Endodermal cell (in vitro differentiated cells): ENCODE data around the gene MYLK4. TPM values are rescaled to one million over a fixed set of nuclear protein-coding genes. Genes with fewer than 3 reads are reported as not detected.
A peak's percentile ranks its signal among the peaks of the same experiment; 100 is the strongest.

ENCODE experiments used
- DNase-seq: peaks from one replicate; pipeline ENCODE4 v3.0.0-alpha.2; 2017
- H3K27ac ChIP-seq: 2 replicates; pipeline ENCODE4 v1.5.1; 2013; ENCODE audit warnings: mild to moderate bottlenecking, low read depth, low read length, moderate library complexity
- H3K27me3 ChIP-seq: 2 replicates; pipeline ENCODE4 v1.6.1; 2013; ENCODE audit warnings: mild to moderate bottlenecking, low read length, moderate library complexity; ENCODE audit not compliant: insufficient read depth, control insufficient read depth, poor library complexity, severe bottlenecking
- H3K36me3 ChIP-seq: 2 replicates; pipeline ENCODE4 v1.7.0; 2013; ENCODE audit warnings: mild to moderate bottlenecking, low read length, moderate library complexity; ENCODE audit not compliant: control insufficient read depth, insufficient read depth
- H3K4me1 ChIP-seq: one replicate; pipeline ENCODE4 v1.7.0; 2013; ENCODE audit warnings: low read length; ENCODE audit not compliant: control insufficient read depth, insufficient read depth
- H3K4me3 ChIP-seq: 2 replicates; pipeline ENCODE4 v1.5.1; 2013; ENCODE audit warnings: mild to moderate bottlenecking, low read length, moderate library complexity
- H3K9ac ChIP-seq: 2 replicates; pipeline ENCODE4 v1.6.1; 2013; ENCODE audit warnings: mild to moderate bottlenecking, low read length, moderate library complexity; ENCODE audit not compliant: poor library complexity, severe bottlenecking; ENCODE audit errors: extremely low read depth
- H3K9me3 ChIP-seq: 2 replicates; pipeline ENCODE4 v1.6.1; 2013; ENCODE audit warnings: mild to moderate bottlenecking, low read length, moderate library complexity; ENCODE audit not compliant: control insufficient read depth
- H3K27ac Mint-ChIP-seq: 2 replicates; pipeline ENCODE4 v1.8.0; 2020; ENCODE audit warnings: mixed read lengths
- H3K27me3 Mint-ChIP-seq: 2 replicates; pipeline ENCODE4 v1.8.0; 2021; ENCODE audit warnings: mild to moderate bottlenecking, mixed read lengths; ENCODE audit not compliant: insufficient read depth
- H3K36me3 Mint-ChIP-seq: 2 replicates; pipeline ENCODE4 v1.8.0; 2020; ENCODE audit warnings: low read depth, mixed read lengths
- H3K4me1 Mint-ChIP-seq: 2 replicates; pipeline ENCODE4 v1.8.0; 2020; ENCODE audit warnings: mixed read lengths
- H3K4me3 Mint-ChIP-seq: 2 replicates; pipeline ENCODE4 v1.8.0; 2020; ENCODE audit warnings: mild to moderate bottlenecking, moderate library complexity, mixed read lengths
- H3K9me3 Mint-ChIP-seq: 2 replicates; pipeline ENCODE4 v1.8.0; 2020; ENCODE audit warnings: mild to moderate bottlenecking, mixed read lengths
- CTCF ChIP-seq: fragments of 200-600 bp; sonication (generic); conservative IDR thresholded peaks from 2 replicates; pipeline ENCODE4 v1.5.0; 2021; ENCODE audit warnings: antibody characterized with exemption, mild to moderate bottlenecking
- WGBS, 2 experiments: methylation state at CpG; one replicate each; pipeline versions ENCODE4 v1.1.5 to v1.1.7; 2013; ENCODE audit warnings: missing lambda C conversion rate in 2 of 2, mixed read lengths in 1 of 2; ENCODE audit not compliant: insufficient coverage in 1 of 2, insufficient read length in 1 of 2; 5-methylcytosine and 5-hydroxymethylcytosine counted together
- total RNA-seq, 2 donors: library from RNA; stranded (reverse); fragmentation: NEBNext Ultra II Directional in 1 of 2; extraction: Animal tissue kit (Norgen Biotek cat#: 25700) in 1 of 2; gene quantifications; 2 replicates in 1 of 2; 3 replicates in 1 of 2; pipeline ENCODE4 v1.2.1, GENCODE V29; 2021

MYLK4 gene
- total RNA-seq, 2 donors from 2014 or later, result 0.18 to 0.20 TPM

GRCh38 chr6:2767657-2768524 is 17.2 kb upstream of the MYLK4 start:
- WGBS, 2 experiments, result 81 to 84% methylated on average over 8 to 9 of the region's 9 CpGs
- no peak for DNase-seq
- no peak overlapping the region for H3K27ac Mint-ChIP-seq

DNA sequence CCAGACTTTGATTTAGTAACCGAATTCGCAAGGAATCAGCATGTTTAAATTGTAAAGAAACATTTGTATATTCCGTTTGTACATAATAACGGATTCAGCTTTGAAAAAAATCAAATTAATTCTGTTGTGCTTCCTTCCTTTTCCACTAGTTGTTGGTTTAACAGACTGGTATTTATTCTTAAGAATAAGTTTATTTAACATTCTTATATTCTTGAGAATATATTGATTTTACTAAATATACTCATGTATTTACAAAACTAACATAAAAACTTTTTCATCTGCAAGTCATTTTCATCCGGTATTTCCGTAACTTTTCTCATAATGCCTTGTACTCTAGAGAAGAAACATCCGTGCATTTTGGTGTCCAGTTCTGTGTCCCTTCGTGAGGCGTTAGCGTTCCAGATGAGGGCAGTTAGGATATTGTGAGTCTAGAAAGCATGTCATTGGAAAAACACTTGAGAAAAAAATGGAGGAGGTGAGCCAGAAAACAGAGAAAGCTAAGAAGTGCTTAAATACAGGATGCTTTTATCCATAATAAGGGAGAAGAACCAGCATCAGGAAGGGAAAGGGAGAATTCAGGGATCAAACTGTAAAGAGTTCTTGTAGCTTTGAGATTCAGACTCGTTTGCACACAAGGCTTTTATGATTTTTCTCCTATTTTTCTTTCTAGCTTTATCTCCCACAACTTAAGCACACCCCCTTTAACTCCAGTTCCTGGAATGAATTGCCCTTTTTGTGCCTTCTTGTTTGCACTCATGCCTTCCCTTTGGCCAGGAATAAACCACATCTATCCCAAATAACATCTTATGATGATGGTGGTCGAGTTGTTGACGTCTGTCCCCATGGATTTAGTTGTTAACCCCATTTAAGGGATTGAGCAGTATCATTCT is 16.3 kb upstream of the MYLK4 start:
- no peak for DNase-seq
- peaks cover 4% of the 10 kb centered on the region for H3K4me1 ChIP-seq
- no peaks in the 10 kb centered on the region for H3K27me3 ChIP-seq
- no peak overlapping the region for H3K27ac ChIP-seq
- Mint-ChIP-seq H3K36me3 (peaks cover 8% of the 10 kb centered on the region), H3K27ac (no peak overlapping the region), H3K4me1 (peaks cover 34% of the 10 kb centered on the region), H3K4me3 (peak overlapping the region; percentile 85), H3K9me3 (no peaks in the 10 kb centered on the region), H3K27me3 (no peaks in the 10 kb centered on the region)
- H3K36me3 ChIP-seq, result peaks cover 21% of the 10 kb centered on the region
- peak overlapping the region; percentile 93 for H3K4me3 ChIP-seq
- TF ChIP-seq CTCF, result peak; percentile 26
- peak overlapping the region; percentile 64 for H3K9ac ChIP-seq
- 39 to 59% methylated on average over 7 to 13 of the region's 13 CpGs for WGBS, 2 experiments
- H3K9me3 ChIP-seq, result no peaks in the 10 kb centered on the region

More at GRCh38 chr6:2767657-2768524, 17.2 kb upstream of the MYLK4 start:
- Mint-ChIP-seq H3K4me3 (peak overlapping the region; percentile 85), H3K27me3 (no peaks in the 10 kb centered on the region), H3K36me3 (peaks cover 8% of the 10 kb centered on the region), H3K9me3 (no peaks in the 10 kb centered on the region), H3K4me1 (peaks cover 34% of the 10 kb centered on the region)
- peaks cover 30% of the 10 kb centered on the region for H3K36me3 ChIP-seq
- no peak for TF ChIP-seq CTCF
- peak overlapping the region; percentile 93 for H3K4me3 ChIP-seq
- no peaks in the 10 kb centered on the region for H3K9me3 ChIP-seq
- H3K4me1 ChIP-seq, result peaks cover 4% of the 10 kb centered on the region
- no peak overlapping the region for H3K27ac ChIP-seq
- H3K9ac ChIP-seq, result no peak overlapping the region
- no peaks in the 10 kb centered on the region for H3K27me3 ChIP-seq

GRCh38 chr6:2765896-2766766 is 15.4 kb upstream of the MYLK4 start:
- DNase-seq, result peak; percentile 68
- Mint-ChIP-seq H3K36me3 (peaks cover 4% of the 10 kb centered on the region), H3K9me3 (no peaks in the 10 kb centered on the region)

More at GRCh38 chr6:2765896-2766766, 15.4 kb upstream of the MYLK4 start:
- H3K27me3 ChIP-seq, result no peaks in the 10 kb centered on the region
- H3K4me1 ChIP-seq, result peaks cover 4% of the 10 kb centered on the region
- WGBS, 2 experiments, result 0% methylated on average over 7 to 91 of the region's 91 CpGs
- TF ChIP-seq CTCF, result no peak
- peak overlapping the region; percentile 85 for H3K4me3 Mint-ChIP-seq
- H3K27me3 Mint-ChIP-seq, result no peaks in the 10 kb centered on the region
- H3K4me1 Mint-ChIP-seq, result peaks cover 34% of the 10 kb centered on the region
- H3K9ac ChIP-seq, result peak overlapping the region; percentile 64
- H3K9me3 ChIP-seq, result no peaks in the 10 kb centered on the region
- peak overlapping the region; percentile 55 for H3K27ac Mint-ChIP-seq
- peak overlapping the region; percentile 93 for H3K4me3 ChIP-seq
- peak overlapping the region; percentile 79 for H3K27ac ChIP-seq
- H3K36me3 ChIP-seq, result peaks cover 14% of the 10 kb centered on the region
